ENCODE data around the gene MORF4L1.
"Not testable (repeated sequence)": the region's sequence is repeated elsewhere in the genome, so short reads cannot be mapped to it uniquely, and the experiment has no call there.

The MORF4L1 gene

GRCh38 chr15:78898540-78898939 is 25.9 kb downstream of the MORF4L1 start:
- no peak overlapping the region for H3K4me3 ChIP-seq (ENCODE audit: low read depth, low read length)

GRCh38 chr15:78900819-78901533 is 28.3 kb downstream of the MORF4L1 start:
- not testable (repeated sequence) for H3K4me3 ChIP-seq (ENCODE audit: low read depth, low read length)

DNA sequence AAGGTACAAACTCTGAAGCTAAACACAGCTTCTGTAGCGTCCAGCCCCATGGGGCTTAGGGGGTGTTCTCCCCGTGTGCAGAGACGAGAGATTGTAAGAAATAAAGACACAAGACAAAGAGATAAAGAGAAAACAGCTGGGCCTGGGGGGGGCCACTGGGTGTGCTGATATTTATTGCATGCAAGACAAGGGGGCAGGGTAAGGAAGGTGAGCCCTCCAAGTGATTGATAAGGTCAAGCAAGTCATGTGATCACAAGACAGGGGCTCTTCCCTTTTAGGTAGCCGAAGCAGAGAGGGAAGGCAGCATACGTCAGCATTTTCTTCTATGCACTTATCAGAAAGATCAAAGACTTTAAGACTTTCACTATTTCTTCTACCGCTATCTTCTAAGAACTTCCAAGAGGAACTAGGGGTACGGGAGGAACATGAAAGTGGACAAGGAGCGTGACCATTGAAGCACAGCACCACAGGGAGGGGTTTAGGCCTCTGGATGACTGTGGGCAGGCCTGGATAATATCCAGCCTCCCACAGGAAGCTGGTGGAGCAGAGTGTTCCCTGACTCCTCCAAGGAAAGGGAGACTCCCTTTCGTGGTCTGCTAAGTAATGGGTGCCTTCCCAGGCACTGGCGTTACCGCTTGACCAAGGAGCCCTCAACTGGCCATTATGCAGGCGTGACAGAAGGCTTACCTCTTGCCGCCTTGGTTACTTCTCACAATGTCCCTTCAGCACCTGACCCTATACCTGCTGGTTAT is 29.8 kb downstream of the MORF4L1 start:
- H3K4me3 ChIP-seq (ENCODE audit: low read depth, low read length), result not testable (repeated sequence)

DNA sequence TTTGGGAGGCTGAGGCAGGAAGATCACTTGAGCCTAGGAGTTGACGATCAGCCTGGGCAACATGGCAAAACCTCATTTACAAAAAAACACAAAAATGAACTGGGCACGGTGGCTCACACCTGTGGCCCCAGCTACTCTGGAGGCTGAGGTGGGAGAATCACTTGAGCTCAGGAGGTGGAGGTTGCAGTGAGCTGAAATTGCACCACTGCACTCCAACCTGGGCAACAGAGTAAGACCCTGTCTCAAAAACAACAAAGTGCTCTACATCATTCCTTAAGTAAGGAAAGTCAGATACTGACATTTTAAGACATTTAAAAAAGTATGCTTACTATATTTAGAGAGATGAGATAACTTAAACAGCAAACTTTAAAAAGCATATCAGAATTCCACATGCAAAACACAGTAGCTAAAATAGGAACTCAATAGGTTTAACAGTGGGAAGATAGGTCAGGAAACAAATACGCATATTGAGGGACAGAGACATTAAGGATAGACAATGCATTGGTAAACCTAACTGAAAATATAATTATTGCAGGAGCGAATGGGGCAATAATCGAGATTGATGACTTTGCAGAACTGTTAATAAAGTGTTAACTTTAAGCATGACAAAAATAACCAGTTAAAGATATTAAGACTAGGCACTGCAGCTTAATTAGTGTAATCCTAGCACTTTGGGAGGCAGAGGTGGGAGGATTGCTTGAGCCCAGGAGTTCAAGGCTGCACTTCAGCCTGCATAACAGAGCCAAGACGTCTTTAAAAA is 32.1 kb downstream of the MORF4L1 start:
- H3K4me3 ChIP-seq (ENCODE audit: low read depth, low read length), result no peak overlapping the region

GRCh38 chr15:78906316-78906620 is 33.6 kb downstream of the MORF4L1 start:
- H3K4me3 ChIP-seq (ENCODE audit: low read depth, low read length), result no peak overlapping the region

DNA sequence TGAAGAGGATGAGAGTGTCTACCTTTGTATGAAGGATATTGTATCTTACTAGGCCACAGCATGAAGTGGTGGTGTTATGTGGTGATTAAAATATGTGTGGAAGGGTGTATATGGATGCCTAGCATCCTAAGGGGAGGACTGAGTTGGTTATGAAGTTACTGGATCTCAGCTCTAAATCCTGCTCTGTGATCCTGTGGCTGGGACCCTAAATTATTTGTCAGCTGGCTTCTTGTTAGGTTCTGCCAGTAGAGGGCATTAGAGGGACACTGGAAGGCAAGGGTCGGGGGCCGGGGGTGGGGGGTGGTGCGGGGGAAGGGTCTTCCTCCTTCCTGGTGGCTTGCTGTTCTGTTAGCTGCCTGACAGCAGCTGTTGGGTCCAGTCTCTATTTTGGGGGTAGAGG is 34.9 kb downstream of the MORF4L1 start:
- no peak overlapping the region for H3K4me3 ChIP-seq (ENCODE audit: low read depth, low read length)

DNA sequence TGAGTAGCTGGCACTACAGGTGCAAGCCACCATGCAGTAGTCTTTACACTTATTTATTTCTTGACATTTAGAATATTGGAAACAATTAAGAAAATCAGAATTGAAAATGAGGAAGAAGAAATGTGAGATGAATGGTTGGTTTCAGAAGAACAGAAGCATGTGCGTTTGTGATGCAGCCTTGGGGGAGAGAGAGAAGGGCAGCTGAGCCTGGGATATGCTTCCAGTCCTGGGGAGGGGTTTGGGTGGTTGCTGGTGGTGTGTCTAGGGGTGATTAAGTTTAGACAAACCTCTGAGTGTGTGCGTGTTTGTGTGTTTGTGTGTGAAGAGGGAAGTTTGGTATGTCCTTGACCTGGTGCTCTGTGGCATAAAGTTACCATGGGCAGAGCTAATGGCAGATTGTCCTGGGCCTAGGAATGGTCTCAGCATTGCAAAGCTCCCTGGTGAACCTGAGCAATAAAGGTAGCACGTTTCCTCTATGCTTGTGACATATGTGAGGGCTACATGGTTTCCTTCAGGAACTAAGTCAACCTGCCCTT is 36.5 kb downstream of the MORF4L1 start:
- H3K4me3 ChIP-seq (ENCODE audit: low read depth, low read length), result no peak overlapping the region

DNA sequence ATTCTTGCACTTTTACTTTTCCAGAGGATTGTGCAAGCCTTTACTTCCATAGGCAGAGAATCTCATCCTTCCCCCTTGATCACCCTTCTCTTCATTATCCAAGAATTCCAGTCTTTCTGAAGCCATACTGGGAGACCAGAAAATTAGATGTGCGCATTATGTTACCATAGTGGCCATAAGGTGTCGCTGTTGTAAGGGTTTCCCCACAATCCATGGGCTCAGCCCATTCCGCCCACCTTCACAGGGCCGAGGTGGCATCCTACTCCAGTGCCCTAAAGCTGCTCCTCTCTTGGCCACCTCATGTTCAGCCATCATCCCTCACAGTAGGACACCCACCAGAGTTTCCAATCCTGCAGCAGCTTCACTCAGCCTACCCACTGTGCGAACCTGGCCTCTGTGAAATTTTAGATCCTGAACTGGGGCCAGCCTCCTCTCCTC is 37.1 kb downstream of the MORF4L1 start:
- H3K4me3 ChIP-seq (ENCODE audit: low read depth, low read length), result no peak overlapping the region

- H3K4me3 ChIP-seq (ENCODE audit: low read depth, low read length), result no peak overlapping the region
Measured at GRCh38 chr15:78910271-78910670, 37.6 kb downstream of the MORF4L1 start.

DNA sequence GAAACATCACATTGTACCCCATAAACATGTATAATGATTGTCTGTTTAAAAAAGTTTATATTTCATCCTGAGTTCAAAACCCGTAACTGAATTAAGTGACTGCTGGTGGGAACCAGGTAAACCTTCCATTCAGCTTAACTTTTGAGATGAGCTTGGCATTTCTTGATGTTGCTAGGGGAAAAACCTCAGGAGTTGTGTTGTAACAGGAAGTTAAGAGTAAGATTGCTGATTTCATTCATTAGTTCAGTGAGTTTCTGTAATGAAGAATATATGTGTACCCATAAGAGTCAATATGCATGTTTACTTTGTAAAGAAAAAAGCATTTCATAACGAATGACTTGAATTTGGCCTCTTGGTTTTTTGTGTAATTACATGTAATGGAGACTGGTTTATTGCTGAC is 39.6 kb downstream of the MORF4L1 start:
- H3K4me3 ChIP-seq (ENCODE audit: low read depth, low read length), result no peak overlapping the region

GRCh38 chr15:78913012-78913411 is 40.3 kb downstream of the MORF4L1 start:
- H3K4me3 ChIP-seq (ENCODE audit: low read depth, low read length), result no peak overlapping the region

GRCh38 chr15:78914027-78914764 is 41.5 kb downstream of the MORF4L1 start:
- no peak overlapping the region for H3K4me3 ChIP-seq (ENCODE audit: low read depth, low read length)

GRCh38 chr15:78915341-78916087 is 42.8 kb downstream of the MORF4L1 start:
- no peak overlapping the region for H3K4me3 ChIP-seq (ENCODE audit: low read depth, low read length)

DNA sequence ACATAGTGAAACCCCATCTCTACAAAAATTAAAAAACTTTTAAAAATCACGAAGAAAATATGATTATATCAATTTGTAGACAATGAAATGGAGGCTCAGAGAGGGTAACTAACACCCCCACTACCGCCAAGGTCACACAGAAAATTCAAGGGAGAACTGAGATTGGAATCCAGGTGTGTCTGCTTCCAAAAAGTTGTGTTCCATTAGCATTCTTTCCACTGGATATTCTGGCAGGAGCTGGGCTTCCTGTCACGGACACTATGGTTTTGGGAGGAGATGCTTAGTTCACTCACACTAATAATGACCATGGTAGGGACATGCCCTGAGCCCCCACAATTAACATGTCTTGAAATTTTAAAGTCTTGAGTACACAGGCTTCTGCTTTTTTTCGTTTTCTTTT is 43.4 kb downstream of the MORF4L1 start:
- no peak overlapping the region for H3K4me3 ChIP-seq (ENCODE audit: low read depth, low read length)

DNA sequence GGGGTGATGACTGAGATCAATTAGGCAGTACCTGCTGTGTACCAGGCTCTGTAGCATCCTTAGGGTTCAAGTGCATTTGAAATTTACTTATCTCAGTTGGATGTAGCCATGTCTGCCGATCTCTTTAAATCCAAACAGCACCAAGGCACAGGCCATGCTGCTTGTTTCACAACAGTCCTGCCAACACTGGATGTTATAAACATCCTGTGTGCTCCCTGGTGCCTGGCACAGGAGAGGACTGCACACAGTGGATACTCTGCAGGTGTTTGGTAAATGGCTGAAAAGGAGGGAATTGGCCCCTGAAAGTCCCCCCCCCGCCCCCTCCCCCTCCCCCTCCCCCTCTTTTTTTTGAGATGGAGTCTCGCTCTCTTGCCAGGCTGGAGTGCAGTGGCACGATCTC is 45.2 kb downstream of the MORF4L1 start:
- no peak overlapping the region for H3K4me3 ChIP-seq (ENCODE audit: low read depth, low read length)

- no peak overlapping the region for H3K4me3 ChIP-seq (ENCODE audit: low read depth, low read length)
Measured at GRCh38 chr15:78921517-78921916, 48.8 kb downstream of the MORF4L1 start.

DNA sequence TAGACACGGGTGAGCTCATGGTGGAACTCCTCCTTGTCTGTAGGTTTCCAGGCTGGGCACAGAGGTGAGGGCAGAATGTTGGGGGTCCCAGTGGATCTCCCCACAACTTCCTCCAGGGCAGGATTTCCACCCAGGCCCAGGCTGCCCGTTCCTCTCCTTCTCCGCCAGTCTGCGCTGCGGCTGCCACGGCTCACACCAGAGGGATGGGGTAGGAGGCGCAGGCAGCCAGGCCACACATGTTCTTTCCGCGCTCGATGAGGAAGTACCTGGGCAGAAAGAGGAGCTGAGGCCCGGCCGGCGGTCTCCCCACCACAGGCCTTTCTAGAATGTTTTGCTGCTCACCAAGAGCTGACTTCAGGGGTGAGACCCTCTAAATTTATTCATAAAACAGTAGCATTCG is 49.2 kb downstream of the MORF4L1 start:
- no peak overlapping the region for H3K4me3 ChIP-seq (ENCODE audit: low read depth, low read length)

DNA sequence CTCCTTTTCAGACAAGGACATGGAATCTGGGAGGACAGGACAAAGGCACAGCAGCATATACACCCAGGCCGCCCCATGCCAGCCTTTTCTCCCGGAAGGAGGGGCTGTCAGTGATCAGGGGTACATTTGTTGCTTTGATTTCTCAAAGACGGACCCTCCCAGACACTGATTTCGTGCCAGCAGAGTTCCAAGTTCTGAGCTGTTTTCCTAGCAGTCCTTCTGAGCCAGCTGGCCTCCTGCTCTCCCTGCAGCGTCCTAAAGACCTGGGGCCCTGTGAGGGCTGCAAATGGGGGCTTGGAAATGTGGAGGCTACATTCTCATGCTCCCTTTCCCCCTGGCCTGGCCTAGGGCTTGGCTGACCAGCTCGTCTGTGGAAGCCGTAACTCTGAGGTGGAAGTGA is 49.8 kb downstream of the MORF4L1 start:
- no peak overlapping the region for H3K4me3 ChIP-seq (ENCODE audit: low read depth, low read length)

DNA sequence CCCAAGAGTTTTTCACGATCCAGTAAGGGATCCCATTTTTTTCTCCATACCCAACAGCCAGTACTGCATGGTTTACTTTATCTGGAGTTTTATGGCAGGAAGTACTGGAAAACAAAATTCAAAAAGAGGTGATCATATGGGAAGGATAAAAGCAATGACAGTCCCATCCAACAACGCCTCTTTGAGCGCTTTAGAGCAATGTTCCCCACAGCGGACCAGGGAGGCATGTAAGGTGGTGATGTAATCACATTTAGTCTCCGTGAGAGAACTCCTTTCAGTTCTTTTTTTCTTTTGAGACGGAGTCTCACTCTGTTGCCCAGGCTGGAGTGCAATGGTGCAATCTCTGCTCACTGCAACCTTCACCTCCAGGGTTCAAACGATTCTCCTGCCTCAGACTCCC is 50.3 kb downstream of the MORF4L1 start:
- no peak overlapping the region for H3K4me3 ChIP-seq (ENCODE audit: low read depth, low read length)

Data from iPS-11a (cell line).